Panc1 (cell line): ENCODE results near the gene CMTM8.

Experiments
- TCF7L2 ChIP-seq: IDR thresholded peaks from 2 replicates; pipeline ENCODE4 v1.6.1; 2011; ENCODE audit warnings: mild to moderate bottlenecking, low read depth, low read length, inconsistent platforms
- TF ChIP-seq, protein P1 (sequence below): fragments of 450-650 bp; IDR thresholded peaks from 2 replicates; pipeline ENCODE4 v1.5.1; 2017; ENCODE audit warnings: mild to moderate bottlenecking
- TF ChIP-seq, protein P2 (sequence below), 2 experiments: IDR thresholded peaks; 2 replicates each; pipeline ENCODE4 v1.6.1; 2011 to 2012; ENCODE audit warnings: low read depth in 2 of 2, control low read depth in 1 of 2, low read length in 1 of 2, mild to moderate bottlenecking in 1 of 2, moderate library complexity in 1 of 2; ENCODE audit not compliant: insufficient read depth in 1 of 2

GRCh38 chr3:32310336-32310735, 71.9 kb downstream of the CMTM8 start:
- TF ChIP-seq, protein P1, sequence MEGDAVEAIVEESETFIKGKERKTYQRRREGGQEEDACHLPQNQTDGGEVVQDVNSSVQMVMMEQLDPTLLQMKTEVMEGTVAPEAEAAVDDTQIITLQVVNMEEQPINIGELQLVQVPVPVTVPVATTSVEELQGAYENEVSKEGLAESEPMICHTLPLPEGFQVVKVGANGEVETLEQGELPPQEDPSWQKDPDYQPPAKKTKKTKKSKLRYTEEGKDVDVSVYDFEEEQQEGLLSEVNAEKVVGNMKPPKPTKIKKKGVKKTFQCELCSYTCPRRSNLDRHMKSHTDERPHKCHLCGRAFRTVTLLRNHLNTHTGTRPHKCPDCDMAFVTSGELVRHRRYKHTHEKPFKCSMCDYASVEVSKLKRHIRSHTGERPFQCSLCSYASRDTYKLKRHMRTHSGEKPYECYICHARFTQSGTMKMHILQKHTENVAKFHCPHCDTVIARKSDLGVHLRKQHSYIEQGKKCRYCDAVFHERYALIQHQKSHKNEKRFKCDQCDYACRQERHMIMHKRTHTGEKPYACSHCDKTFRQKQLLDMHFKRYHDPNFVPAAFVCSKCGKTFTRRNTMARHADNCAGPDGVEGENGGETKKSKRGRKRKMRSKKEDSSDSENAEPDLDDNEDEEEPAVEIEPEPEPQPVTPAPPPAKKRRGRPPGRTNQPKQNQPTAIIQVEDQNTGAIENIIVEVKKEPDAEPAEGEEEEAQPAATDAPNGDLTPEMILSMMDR: no peak
- TF ChIP-seq, protein P2, sequence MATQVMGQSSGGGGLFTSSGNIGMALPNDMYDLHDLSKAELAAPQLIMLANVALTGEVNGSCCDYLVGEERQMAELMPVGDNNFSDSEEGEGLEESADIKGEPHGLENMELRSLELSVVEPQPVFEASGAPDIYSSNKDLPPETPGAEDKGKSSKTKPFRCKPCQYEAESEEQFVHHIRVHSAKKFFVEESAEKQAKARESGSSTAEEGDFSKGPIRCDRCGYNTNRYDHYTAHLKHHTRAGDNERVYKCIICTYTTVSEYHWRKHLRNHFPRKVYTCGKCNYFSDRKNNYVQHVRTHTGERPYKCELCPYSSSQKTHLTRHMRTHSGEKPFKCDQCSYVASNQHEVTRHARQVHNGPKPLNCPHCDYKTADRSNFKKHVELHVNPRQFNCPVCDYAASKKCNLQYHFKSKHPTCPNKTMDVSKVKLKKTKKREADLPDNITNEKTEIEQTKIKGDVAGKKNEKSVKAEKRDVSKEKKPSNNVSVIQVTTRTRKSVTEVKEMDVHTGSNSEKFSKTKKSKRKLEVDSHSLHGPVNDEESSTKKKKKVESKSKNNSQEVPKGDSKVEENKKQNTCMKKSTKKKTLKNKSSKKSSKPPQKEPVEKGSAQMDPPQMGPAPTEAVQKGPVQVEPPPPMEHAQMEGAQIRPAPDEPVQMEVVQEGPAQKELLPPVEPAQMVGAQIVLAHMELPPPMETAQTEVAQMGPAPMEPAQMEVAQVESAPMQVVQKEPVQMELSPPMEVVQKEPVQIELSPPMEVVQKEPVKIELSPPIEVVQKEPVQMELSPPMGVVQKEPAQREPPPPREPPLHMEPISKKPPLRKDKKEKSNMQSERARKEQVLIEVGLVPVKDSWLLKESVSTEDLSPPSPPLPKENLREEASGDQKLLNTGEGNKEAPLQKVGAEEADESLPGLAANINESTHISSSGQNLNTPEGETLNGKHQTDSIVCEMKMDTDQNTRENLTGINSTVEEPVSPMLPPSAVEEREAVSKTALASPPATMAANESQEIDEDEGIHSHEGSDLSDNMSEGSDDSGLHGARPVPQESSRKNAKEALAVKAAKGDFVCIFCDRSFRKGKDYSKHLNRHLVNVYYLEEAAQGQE (IDR thresholded peaks at IDR 0.05; ENCODE audit: insufficient read depth in 1 of 2, low read depth in 2 of 2, low read length in 1 of 2): no peak
- TF ChIP-seq TCF7L2: no peak
